Hepatic stellate cell (primary cell): Measurements from ENCODE around the gene SASS6.
"Not testable (repeated sequence)": the region's sequence is repeated elsewhere in the genome, so short reads cannot be mapped to it uniquely, and the experiment has no call there.

Experiments
- DNase-seq: peaks from one replicate; pipeline ENCODE4 v3.0.0; 2011; ENCODE audit warnings: low spot score

Gene SASS6

DNA sequence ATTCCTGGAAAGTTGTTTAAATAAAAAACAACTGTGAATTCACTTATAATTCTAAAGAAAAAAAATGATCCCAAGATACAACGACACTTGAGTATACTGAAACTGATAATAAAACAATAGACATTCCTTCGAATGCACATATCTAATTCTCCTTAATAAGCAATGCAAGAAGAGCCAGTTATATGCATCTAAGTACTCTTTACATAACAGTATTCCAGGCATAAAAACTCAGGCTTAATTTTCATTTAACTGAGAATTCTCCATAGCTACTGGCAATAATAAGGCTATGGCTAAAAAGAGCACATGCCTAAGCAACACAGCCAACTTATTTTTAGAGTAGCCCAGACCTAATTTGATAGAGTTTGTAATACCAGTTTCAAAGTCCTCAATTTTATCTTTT, 31.2 kb downstream of the SASS6 start:
- DNase-seq = no peak

DNA sequence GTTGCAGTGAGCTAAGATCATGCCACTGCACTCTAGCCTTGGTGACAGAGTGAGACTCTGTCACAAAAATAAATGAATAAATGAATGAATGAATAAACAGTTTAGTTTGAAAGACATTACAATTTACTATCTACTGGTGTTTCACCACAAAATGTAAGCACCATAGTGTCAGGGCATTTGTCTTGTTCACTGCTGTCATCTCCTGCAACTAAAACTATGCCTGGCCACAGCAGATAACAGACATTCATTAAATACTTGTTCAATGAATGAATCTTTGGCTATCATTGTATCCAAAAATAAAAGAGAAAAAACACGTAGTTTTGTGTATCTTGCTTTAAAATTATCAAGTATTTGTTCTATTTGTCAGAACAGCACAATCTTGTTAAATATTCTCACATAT, 32.5 kb downstream of the SASS6 start:
- DNase-seq = peak; percentile 45

- DNase-seq = no peak
Observed at GRCh38 chr1:100090471-100090870, 42.3 kb downstream of the SASS6 start.

DNA sequence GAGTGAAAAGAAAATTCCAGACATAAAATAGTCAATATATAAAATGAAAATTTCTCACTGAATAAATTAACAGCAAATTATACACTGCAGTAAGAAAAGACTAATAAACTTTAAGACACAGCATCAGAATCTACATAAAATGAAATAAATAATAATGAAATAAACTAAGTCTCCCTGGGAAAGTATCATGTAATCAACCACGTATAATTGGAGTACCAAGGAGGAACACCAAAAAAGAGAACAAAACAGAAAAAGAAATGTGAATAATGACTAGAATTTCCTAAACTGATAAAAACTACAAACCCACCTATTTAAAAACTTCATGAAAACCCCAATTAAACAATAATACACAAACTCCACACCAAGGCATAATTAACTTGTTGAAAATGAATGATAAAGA, 43.6 kb downstream of the SASS6 start:
- DNase-seq = no peak

- no peak for DNase-seq
Observed at GRCh38 chr1:100087396-100087795, 45.3 kb downstream of the SASS6 start.

DNA sequence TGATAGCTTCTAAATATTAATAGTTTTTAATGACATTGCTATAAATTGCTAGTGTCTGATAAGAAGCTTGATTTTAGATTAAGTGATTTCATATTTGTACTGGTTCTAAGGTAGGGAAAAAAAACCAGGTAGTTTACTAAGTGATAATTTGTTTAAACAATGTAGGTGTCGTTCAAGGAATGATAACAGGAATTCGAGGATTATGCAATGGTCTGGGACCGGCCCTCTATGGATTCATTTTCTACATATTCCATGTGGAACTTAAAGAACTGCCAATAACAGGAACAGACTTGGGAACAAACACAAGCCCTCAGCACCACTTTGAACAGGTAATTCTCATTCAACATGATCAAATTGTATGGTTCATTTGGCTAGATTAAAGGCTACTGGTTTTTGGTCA, 52.4 kb downstream of the SASS6 start:
- no peak for DNase-seq

- no peak for DNase-seq
Observed at GRCh38 chr1:100077531-100077930, 55.2 kb downstream of the SASS6 start.

- DNase-seq = no peak
Observed at GRCh38 chr1:100076744-100077143, 56.0 kb downstream of the SASS6 start.

DNA sequence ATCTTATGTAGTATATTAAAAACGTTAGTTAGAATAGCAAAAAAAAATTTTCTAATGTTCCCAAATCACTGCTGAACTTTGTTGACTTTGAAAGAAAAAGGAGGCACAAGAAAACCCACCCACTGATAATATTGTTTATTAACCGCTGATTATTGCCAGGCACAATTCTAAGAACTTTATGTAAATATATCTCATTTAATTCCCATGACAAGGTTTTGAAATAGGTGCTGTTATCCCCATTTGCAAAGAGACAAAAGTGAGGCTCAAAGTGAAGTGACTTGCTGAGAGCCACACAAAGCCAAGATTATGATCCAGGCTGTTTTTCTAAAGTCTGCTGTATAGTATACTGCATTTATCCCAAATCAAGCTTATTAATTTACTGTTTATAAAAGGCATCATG, 56.4 kb downstream of the SASS6 start:
- DNase-seq = no peak

DNA sequence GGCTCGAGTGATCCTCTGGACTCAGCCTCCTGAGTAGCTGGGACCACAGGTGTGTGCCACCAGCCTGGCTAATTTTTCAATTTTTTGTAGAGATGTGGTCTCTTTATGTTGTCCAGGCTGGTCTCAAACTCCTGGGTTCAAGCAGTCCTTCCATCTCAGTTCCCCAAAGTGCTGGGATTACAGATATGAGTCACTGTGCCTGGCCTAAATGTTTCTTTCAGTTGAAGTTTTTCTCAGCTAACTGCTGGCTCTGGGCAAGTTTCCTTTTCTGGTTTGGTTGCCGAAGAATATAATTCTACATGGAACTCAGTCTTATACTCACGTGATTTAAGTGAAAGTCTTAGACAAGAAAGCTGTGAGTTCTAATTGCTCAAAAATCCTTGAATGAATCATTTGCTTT, 57.0 kb downstream of the SASS6 start:
- DNase-seq = no peak

DNA sequence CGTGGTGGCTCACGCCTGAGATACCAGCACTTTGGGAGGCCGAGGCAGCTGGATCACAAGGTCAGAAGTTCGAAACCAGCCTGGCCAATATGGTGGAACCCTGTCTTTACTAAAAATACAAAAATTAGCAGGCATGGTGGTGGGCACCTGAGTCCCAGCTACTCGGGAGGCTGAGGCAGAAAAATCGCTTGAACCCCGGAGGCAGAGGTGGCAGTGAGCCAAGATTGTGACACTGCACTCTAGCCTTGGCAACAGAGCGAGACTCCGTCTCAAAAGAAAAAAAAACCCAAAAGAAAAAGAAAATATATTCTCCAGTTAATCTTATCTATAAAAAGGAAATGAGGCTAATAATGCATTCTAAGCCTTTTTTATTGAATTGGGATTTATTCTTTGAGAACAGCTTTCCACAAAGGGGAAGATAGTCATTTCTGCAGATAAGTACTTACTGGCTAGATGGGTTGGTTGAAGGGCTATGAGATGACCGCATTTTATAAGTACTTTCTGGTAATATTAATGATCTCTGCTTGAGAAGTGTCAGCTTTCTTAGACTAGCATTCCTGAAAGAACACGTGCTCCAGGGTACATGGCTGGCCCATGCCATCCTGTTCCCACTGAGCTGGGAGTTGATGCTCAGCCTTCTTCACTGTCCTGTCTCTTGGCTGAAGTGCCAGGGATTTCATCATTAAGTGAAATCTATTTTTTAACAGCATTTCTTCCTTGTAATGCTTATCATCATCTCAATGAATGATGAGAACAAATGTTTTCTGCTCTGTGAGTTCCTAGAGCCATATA, 57.9 kb downstream of the SASS6 start:
- DNase-seq = no peak

DNA sequence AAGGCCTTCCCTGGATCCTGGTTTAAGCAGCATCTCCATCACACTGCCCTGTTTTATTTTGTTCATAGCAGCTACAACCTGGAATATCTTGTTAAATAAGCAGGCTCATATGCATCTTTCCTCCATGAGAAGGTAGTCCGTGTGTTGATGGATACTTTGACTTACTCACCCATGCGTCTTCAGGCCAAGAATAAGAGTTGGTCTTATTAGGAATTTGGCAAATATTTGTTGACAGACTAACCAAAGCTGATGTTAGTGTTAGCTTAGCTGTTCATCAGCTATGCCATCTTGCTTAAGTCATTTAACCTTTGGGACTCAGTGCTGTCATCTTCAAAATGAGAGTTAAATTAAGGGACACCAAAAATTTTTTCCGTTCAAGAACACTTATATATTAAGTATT, 59.2 kb downstream of the SASS6 start:
- no peak for DNase-seq

DNA sequence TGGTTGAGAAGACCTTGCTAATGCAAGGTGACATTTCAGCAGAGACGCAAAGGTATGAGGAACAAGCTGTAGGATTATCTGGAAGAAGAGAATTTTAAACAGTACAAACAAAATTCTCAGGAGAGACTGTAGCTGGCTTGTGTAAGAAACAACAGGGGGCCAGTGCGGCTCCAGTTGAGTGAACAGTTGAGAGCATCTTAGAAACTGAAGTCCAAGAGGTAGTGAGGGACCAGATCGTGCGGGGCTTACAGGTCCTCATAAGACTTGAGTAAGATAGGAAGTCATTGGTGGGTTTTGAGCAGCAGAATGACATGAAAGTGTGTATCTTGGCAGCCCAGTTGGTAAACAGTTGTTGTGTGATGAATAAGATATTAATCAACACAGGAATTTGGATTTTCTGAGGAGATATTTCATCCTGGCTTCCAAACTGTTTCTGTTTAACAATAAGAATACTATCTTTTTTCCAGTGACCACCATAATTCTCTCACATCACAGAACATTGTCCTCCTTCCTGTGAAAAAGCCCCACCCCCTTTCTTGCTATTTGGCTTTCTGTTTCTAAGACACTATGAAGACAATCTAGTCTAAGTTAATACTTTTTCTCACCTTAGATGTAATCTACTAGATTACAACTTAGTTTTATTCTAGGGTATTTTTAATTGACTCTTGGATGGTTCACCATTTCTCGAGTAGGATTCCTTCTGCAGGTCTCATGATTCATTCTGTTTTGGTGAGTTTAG, 62.4 kb downstream of the SASS6 start:
- no peak for DNase-seq

DNA sequence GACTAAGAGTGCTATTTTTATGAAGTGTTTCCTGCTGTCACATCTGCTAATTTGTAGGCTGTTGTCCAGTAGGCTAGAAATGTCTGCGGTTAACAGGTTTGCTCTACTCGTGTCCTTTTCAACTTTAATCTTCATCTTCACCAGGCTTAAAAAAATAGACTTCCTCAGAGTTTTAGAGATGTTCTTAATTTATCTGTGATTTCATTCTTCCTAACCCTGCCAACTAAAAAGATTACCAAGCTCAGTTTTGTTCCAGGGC, 66.8 kb downstream of the SASS6 start:
- DNase-seq = no peak

DNA sequence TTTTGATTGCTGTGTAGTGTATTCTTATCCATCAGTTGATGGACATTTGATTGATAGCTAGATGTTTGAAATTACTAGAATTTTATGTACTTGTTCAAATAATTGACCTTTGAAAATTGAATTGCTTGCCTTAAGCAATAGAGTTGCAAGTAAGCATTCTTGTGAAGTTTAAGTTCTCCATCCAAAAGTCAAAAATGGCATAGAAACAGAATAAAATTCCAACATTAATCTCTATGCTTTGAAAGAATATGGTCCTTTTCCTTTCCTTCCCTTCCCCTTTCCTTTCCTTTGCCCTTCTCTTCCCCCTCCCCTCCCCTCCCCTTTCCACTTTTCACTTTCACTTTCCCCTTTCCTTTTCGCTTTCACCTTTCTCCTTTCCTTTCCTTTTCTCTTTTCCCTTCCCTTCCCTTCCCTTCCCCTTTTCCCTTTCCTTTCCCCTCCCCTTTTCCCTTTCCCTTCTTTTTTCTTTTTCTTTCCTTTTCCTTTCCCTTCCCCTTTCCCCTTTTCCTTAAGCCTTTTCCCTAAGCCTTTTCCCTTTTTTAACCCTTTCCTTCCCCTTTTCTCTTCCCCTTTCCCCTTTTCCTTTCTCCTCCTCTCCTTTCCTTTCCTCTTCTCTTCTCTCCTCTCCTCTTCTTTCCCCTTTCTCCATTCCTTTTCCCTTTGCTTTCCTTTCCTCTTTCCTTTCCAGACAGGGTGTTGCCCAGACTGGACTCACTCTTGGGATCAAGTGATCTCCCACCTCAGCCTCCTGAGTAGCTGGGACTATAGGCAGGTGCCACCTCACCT, 67.4 kb downstream of the SASS6 start:
- DNase-seq = no peak

- no peak for DNase-seq
Observed at GRCh38 chr1:100061681-100062080, 71.0 kb downstream of the SASS6 start.

DNA sequence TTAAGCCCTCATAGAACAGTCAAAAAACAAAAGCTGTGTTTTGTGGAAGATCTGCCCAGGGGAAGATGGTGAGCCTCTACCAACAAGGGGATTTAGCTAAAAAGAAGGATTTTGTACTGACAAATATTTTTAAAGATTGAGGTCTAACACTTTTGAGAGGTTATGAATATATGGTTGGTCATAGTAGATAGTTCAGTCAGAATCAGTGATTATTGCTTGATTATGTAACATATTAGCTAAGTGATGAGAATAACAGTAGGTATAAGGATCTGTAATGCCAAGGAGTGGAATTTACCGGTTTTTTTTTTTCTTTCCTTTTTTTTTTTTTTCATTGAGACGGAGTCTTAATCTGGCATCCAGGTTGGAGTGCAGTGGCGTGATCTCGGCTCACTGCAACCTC, 79.0 kb downstream of the SASS6 start:
- no peak for DNase-seq

DNA sequence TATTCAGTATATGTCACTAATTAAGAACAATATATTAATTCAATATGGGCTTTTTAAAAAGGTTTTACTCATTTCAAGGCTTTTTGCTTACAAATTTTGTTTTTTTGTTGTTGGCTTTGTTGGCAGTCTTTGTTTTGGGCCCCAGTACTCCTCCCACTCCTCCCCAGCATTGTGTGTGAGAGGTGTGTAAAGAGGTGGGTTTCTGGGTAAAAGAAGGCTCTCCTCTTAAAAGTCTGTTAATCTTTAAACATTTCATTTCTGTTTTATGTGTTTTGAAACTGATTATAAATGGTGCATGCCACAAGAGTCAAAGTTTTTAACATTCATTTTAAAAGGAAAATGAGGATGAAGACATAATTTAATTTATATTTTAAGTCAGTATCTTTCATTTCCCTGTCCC, 79.6 kb downstream of the SASS6 start:
- DNase-seq = no peak

DNA sequence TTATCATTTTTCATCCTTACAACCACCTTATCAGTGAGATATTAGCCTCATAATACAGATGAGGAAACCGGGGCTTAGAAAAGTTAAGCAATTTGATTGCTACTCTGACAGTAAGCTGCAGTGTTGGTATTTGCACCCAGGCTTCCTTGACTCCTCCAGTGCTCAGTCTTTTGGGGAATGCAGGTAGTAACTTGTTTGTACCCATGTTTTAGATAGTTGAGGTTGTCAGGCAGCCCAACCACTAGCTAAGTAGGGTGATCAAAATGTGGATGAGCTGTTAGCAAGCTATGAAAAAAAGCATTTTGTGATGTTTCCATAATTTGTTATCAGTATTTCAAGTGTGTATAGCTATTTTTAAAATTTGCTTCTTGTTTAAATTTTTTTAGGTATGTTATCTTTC, 80.8 kb downstream of the SASS6 start:
- no peak for DNase-seq

DNA sequence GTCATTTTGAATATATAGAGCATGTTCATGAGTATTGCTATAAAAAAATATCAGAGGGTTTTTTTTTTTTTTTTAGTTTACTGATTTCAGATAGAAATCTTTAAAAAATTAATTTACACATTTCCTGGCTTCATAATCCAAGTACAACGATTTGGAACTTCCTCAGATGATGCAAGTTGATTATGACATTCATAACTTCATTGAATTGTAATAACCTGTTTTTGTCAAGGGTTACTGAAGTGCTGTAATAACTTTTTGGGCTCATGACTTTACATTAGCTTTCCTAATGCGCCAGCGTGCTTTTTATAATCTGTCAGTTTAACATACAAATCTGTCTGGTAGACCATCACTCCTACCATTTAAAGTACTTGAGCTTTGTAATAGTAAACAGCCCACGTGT, 81.3 kb downstream of the SASS6 start:
- DNase-seq = no peak

DNA sequence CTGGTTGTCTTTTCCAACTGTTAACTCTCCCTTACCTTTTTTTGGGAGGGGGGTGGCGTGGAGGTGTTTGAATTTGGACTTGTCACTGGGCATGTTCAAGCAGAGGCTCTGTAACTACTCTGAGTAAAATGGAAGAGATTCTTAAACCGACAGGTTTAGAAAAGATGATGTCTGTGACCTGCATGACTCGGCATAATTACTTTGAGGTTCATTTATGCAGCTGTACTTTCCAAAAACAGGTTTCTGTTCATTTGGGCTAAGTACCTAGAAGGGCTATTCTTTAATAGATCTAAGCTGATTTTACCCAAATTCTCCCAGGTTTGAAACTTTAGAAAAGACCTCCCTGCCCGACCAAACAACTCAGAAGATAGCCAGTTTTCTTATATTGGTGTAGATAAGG, 82.6 kb downstream of the SASS6 start:
- no peak for DNase-seq

DNA sequence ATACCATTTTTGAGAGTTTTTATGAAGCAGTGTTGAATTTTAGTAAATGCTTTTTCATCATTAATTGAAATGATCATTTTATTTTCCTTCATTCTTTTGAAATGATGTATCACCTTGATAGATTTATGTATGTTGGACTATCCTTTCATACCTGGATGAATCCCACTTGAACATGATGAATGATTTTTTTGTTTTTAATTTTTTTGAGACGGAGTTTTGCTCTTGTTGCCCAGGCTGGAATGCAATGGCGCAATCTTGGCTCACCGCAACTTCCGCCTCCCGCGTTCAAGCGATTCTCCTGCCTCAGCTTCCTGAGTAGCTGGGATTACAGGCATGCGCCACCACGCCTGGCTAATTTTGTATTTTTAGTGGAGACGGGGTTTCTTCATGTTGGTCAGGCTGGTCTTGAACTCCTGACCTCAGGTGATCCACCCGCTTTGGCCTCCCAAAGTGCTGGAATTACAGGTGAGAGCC, 85.5 kb downstream of the SASS6 start:
- not testable (repeated sequence) for DNase-seq

- no peak for DNase-seq
Observed at GRCh38 chr1:100045206-100045605, 87.5 kb downstream of the SASS6 start.
